LNCaP clone FGC (cell line): ENCODE results near the gene CCDC93.

Experiments
- DNase-seq: peaks from one replicate; pipeline ENCODE4 v3.0.0-alpha.2; 2011; ENCODE audit warnings: low read depth
- H3K4me3 ChIP-seq: 2 replicates; pipeline ENCODE4 v1.5.1; 2011; ENCODE audit warnings: mild to moderate bottlenecking, low read depth, low read length, control low read depth
- TF ChIP-seq, protein P1 (sequence below): IDR thresholded peaks from 2 replicates; pipeline ENCODE4 v1.5.1; 2012; ENCODE audit warnings: mild to moderate bottlenecking; ENCODE audit not compliant: control insufficient read depth, insufficient read depth; ENCODE audit errors: extremely low read depth

CCDC93 gene

DNA sequence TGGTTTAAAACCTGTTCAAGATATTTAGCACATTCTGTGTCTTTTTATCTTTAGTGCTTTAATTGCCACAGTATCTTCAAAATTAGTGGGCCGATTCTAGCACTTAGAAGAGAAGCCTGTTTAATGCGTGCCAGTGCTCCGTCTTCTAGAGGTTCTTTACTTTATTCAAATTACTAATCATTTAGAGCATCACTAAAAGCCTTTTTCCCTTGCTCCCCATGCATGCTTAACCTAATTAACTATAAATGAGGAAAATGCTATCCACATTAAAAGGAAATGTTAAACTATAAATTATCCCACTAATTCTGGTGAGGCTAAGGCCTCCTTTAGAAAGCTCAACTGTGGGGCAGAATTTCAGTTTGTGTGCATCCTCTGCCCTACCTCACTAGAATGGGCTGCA, 42.9 kb upstream of the CCDC93 start:
- TF ChIP-seq, protein P1, sequence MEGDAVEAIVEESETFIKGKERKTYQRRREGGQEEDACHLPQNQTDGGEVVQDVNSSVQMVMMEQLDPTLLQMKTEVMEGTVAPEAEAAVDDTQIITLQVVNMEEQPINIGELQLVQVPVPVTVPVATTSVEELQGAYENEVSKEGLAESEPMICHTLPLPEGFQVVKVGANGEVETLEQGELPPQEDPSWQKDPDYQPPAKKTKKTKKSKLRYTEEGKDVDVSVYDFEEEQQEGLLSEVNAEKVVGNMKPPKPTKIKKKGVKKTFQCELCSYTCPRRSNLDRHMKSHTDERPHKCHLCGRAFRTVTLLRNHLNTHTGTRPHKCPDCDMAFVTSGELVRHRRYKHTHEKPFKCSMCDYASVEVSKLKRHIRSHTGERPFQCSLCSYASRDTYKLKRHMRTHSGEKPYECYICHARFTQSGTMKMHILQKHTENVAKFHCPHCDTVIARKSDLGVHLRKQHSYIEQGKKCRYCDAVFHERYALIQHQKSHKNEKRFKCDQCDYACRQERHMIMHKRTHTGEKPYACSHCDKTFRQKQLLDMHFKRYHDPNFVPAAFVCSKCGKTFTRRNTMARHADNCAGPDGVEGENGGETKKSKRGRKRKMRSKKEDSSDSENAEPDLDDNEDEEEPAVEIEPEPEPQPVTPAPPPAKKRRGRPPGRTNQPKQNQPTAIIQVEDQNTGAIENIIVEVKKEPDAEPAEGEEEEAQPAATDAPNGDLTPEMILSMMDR = no peak
- H3K4me3 ChIP-seq = no peak overlapping the region
- DNase-seq = no peak

DNA sequence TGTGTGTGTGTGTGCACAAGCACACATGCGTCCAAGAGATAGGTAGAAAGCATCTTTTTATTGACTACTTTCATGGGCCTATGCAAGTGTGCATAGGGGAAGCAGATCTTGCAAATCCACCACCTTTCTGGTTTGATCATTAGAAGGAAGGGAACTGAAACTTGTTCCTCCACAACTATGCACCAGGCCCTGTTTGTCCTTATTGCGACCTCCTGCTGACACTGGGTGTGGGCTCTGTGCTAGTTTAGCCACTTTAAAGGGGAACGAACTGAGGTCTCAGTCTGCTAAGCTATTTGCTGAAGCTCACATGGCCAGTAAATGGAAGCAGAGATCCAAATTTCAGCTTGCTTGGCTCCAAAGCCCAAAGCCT, 42.3 kb upstream of the CCDC93 start:
- TF ChIP-seq, protein P1 = no peak
- H3K4me3 ChIP-seq = no peak overlapping the region
- no peak for DNase-seq

DNA sequence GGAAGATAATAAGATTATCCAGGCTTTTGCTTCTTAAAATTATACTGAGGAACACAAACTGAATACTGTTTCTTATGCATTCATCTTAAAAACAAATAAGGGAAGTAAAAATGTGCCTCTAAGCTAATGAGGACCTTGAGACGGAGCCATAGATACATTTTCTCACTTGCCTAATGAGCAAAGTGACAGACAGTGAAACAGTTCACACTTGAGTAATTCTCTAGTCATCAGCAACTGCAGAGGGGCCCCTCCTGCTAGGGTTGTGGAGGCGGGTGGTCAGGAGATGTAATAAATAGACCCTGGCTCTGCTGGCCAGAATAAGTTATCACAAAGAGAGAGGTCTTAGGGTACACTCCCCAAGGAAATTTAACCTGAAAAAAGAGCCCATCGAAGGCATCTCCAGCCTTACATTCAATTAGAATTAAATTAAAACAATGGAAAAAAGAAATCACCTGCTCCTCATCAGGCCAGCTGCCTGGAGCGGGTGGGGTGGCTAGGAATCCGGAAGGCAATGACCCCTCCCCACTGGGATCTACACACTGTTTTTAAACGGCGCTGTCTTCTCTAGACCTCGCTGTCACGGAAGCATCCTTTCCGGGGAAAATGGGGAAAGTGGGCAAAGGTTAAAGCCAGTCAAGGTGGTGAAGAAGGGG, 41.8 kb upstream of the CCDC93 start:
- H3K4me3 ChIP-seq = no peak overlapping the region

DNA sequence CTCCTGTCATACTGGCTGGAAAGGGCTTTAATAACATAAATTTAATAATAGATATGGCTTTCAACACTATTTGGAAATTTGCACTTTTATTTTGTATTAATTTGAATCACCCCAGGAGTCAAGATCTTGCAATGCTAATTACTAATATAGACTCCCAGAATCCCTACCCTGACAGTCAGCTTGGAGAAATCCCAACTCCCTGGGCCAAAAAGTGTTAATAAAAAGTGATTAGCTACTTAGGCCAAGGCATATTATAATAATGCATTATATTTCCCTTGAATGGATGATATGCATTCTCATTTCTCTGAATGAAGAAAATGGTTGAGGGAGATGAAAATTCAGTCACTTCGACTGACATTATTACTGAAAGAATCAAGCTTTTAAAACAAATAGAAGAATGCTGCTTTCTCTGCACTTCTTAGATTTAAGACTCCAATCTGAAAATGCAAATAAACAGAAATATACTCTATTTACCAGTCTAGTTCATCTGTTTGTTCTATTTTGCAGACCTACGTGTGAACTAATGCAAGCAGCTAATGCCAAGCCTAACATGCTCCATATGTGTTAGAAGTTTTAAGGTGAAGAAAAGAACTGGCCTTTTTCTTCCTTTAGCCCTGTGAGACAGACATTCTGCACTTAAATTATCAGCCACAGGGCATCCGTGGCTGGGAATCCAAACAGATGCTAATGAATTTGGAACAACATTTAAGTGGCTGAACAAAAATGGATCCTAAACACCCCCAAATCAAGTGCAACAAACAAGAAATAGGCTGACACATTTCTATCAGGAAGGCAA, 40.5 kb upstream of the CCDC93 start:
- TF ChIP-seq, protein P1 = no peak
- no peak overlapping the region for H3K4me3 ChIP-seq
- DNase-seq = no peak

More for the DNA sequence above, 41.8 kb upstream of the CCDC93 start:
- DNase-seq = no peak
- TF ChIP-seq, protein P1 = no peak

DNA sequence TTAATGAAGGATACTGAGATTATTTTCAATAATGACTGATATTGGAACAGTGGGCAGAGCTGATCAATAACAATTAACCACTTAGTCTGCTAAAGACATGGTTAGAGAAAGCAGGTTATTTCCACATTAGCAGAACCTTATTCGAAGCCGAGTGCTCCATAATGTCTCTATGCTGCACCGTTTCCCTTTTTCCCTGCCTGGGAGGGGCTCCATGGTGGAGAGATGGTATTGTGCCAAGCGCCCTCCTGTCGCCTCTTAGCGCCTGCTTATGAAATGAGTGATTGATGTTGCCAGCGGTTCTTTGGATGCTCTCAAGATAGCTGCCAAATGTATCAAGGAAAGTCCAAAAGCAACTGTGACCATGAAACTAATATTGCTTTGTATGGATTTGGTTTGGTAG, 39.8 kb upstream of the CCDC93 start:
- no peak overlapping the region for H3K4me3 ChIP-seq
- no peak for DNase-seq

DNA sequence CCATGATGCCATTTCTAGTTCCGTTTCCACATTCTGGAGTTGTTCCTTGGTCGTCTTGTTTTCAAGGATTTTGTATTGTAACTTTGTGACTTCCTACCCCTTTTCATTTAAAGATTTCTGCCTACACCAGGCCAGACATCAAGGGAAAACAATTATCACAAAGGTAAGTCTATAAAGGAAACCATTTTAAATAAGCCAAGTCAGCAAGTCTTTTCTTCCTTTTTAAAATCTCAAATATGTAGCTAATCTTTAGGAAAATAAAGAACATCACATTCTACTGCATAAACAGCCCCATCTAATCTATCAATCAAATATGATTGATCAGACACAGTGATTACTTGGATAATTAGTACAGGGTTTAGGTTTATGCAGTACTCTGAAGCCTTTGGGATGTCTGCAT, 38.6 kb upstream of the CCDC93 start:
- no peak for DNase-seq
- no peak overlapping the region for H3K4me3 ChIP-seq
- TF ChIP-seq, protein P1 = no peak

More for the DNA sequence above, 39.8 kb upstream of the CCDC93 start:
- TF ChIP-seq, protein P1 = no peak
